ENCODE measurements around the gene MYO1A. TPM values are rescaled to one million over a fixed set of nuclear protein-coding genes. Genes with fewer than 3 reads are reported as not detected.

Gene MYO1A
- total RNA-seq, 1 donor, result 0.09 TPM

DNA sequence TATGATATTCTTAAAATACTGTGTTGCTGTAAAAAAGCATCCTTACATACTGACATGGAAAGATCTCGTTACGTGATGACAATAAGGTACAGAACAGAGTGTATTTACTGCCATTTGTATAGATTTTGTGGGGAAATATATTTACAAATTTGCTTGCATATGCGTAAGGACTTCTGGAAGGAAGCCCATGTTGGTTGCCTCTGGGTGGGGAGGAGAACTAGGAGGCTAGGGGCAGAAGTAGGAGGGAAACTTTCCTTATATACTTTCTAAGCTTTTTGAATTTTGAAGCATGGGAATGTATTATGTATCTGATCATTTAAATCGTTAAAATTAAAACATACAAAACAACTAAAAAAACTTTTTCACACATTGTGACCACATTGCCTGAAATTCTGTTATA is 9.7 kb downstream of the MYO1A start:
- H3K4me3 ChIP-seq (ENCODE audit: low read depth, low read length), result no peak overlapping the region
- TF ChIP-seq, protein P1, sequence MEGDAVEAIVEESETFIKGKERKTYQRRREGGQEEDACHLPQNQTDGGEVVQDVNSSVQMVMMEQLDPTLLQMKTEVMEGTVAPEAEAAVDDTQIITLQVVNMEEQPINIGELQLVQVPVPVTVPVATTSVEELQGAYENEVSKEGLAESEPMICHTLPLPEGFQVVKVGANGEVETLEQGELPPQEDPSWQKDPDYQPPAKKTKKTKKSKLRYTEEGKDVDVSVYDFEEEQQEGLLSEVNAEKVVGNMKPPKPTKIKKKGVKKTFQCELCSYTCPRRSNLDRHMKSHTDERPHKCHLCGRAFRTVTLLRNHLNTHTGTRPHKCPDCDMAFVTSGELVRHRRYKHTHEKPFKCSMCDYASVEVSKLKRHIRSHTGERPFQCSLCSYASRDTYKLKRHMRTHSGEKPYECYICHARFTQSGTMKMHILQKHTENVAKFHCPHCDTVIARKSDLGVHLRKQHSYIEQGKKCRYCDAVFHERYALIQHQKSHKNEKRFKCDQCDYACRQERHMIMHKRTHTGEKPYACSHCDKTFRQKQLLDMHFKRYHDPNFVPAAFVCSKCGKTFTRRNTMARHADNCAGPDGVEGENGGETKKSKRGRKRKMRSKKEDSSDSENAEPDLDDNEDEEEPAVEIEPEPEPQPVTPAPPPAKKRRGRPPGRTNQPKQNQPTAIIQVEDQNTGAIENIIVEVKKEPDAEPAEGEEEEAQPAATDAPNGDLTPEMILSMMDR (IDR thresholded peaks at IDR 0.05; ENCODE audit: insufficient read depth, low read length), result no peak
- DNase-seq (ENCODE audit: low read depth), result no peak

DNA sequence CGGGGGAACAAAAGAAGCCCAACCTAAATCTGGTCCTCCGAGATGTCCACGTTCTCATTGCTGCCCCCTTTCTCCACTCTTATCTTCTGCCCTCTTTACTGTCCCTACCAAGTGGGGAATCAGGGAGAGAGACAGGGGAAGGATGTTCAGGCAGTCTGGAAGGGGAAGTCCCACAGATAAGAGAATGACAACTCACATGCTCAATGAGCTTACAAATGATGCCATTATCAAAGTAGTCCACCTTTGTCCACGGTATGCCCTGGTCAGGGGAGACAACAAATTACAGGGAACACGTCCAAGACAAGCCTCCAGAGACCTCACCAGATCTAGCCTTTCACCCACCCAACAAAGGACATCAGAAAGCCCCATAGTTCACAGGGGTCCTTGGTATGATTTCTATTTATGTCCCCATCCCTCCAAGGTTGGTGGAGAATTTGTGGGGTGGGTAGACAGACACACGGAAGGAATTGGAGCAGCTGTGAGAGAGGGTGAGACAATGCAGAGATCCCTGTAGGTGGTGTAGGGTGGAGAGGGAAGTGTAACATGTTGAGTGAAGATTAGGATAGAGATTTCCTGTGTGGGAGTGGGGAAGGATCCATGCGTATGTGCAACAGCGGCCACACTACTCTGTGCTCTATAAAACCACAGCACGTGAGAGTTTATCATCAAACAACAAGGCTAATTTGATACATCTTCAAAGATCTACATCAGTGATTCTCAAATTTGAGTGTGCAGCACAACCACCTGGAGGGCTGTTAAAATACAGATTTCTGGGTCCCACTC is 10.7 kb downstream of the MYO1A start:
- TF ChIP-seq, protein P1 (IDR thresholded peaks at IDR 0.05; ENCODE audit: insufficient read depth, low read length), result no peak
- no peak for DNase-seq (ENCODE audit: low read depth)
- no peak overlapping the region for H3K4me3 ChIP-seq (ENCODE audit: low read depth, low read length)

DNA sequence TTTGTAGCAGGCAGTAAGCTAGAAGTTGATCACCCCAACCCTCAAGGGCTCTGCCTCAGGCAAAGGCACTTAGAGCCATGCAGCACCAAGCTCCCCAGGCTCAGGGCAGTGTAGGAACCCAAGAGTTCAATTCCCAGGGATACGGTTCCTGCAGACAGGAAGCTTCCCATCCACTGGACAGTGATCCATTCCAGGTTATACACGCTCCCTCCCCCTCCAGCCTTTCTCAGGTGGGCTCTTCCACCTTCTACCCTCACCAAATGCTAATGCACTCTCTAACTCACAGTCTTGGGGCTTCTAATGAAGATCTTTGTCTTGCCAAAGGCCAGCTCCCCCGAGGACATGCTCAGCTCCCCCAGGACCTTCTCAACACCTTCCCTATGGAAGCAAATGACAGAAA is 12.7 kb downstream of the MYO1A start:
- TF ChIP-seq, protein P1 (IDR thresholded peaks at IDR 0.05; ENCODE audit: insufficient read depth, low read length), result no peak

DNA sequence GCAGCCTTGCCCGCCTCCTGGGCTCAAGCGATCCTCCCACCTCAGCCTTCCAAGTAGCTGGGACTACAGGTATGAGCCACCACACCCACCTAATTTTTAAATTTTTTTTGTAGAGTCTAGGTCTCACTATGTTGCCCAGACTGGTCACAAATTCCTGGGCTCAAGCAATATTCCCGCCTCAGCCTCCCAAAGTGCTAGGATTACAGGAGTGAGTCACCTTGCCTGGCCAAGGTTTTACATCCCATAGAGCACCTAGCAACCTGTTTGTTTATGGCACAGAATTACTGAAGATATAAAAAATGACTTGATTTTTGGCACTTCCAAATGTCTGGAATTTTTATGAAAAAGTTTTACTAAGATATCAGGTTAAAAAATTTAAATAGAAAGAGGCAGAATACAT is 16.5 kb downstream of the MYO1A start:
- TF ChIP-seq, protein P1 (IDR thresholded peaks at IDR 0.05; ENCODE audit: insufficient read depth, low read length), result no peak
- no peak overlapping the region for H3K4me3 ChIP-seq (ENCODE audit: low read depth, low read length)
- DNase-seq (ENCODE audit: low read depth), result no peak

More for the DNA sequence above, 12.7 kb downstream of the MYO1A start:
- no peak for DNase-seq (ENCODE audit: low read depth)
- H3K4me3 ChIP-seq (ENCODE audit: low read depth, low read length), result no peak overlapping the region

DNA sequence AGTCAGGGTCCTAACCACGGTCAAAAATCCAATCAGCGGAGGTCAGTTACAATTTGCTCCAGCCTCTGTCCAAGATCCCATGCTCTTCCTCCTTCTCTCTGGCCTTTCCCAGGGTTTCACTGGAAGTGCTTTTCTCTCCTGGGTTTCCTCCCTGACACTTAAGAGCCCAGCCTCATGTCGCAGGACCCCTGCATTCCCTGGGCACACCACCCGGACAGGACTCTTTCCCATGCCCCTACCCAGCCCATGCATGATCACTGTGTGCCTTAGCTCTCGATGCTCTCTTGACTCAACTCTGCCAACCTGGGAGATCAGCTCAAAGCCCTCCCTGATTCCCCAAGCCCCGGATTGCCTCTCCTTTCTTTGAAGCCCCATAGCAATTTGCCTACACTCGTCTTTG is 18.1 kb downstream of the MYO1A start:
- no peak overlapping the region for H3K4me3 ChIP-seq (ENCODE audit: low read depth, low read length)
- TF ChIP-seq, protein P1 (IDR thresholded peaks at IDR 0.05; ENCODE audit: insufficient read depth, low read length), result no peak
- DNase-seq (ENCODE audit: low read depth), result no peak

DNA sequence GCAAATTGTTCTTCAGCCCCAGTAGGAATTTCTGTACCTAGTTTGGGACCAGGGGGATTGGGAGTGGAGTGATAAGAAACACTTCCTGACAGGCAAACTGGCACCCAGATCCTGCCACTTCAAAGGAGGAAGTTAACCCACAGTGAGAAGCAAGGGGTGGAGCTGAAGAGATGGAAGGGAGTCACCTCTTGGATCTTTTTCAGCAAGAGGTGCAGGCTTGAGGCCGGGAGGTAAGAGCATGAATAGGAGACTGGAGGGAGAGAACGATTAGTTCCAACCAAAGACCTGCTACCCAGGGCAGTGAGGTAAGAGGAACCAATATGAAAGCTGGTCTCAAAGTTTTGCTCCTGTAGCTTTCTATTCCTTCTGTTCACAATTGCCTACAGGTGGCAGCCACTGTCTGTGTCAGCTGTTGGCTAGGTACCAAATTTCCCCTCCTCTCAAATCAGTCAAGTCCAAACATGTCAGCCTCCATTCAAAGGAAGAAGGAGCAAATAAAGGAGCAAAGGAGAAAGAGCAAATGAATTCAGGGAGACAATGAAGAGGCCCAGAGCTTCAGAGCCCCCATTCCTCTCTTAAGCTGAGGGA is 18.7 kb downstream of the MYO1A start:
- no peak for DNase-seq (ENCODE audit: low read depth)
- TF ChIP-seq, protein P1 (IDR thresholded peaks at IDR 0.05; ENCODE audit: insufficient read depth, low read length), result no peak
- H3K4me3 ChIP-seq (ENCODE audit: low read depth, low read length), result no peak overlapping the region

All from fibroblast of the aortic adventitia (primary cell).